Upper lobe of right lung (tissue), 1 donor: ENCODE measurements around the gene CPLANE2. TPM values are rescaled to one million over a fixed set of nuclear protein-coding genes. Genes with fewer than 3 reads are reported as not detected.

ENCODE experiments used
- ATAC-seq: fragments of 200-7000 bp; cut with Tn5 transposase; one replicate; pipeline ENCODE4 v1.9.1; 2020; ENCODE audit warnings: mild to moderate bottlenecking, moderate library complexity
- DNase-seq: peaks from one replicate; pipeline ENCODE4 v3.0.0-alpha.2; 2020
- H3K27ac ChIP-seq: fragments of 200-600 bp; one replicate; pipeline ENCODE4 v1.8.0; 2022
- H3K27me3 ChIP-seq: fragments of 200-600 bp; one replicate; pipeline ENCODE4 v1.8.0; 2022; ENCODE audit warnings: mild to moderate bottlenecking
- H3K36me3 ChIP-seq: fragments of 200-600 bp; one replicate; pipeline ENCODE4 v1.8.0; 2022
- H3K4me1 ChIP-seq: fragments of 200-600 bp; one replicate; pipeline ENCODE4 v1.8.0; 2022
- H3K4me3 ChIP-seq: fragments of 200-600 bp; one replicate; pipeline ENCODE4 v1.8.0; 2022; ENCODE audit warnings: mild to moderate bottlenecking
- H3K9me3 ChIP-seq: fragments of 200-600 bp; one replicate; pipeline ENCODE4 v1.8.0; 2022
- intact Hi-C: fragments of 100-400 bp; cut with DNase I; formaldehyde crosslinking; loops from one replicate; pipeline ENCODE4 v1.11.0; 2022
- total RNA-seq: library from RNA; stranded (reverse); fragmentation: NEBNext Ultra II Directional; extraction: Animal tissue kit (Norgen Biotek cat#: 25700); gene quantifications from one replicate; pipeline ENCODE4 v1.2.1, GENCODE V29; 2021
- TF ChIP-seq, protein P1 (sequence below): fragments of 200-600 bp; IDR thresholded peaks from one replicate; pipeline ENCODE4 v1.8.0; 2022; ENCODE audit warnings: antibody characterized with exemption
- donor health status: DM: no; HTN: yes; CAD: no; lungs with severe emphysema.

CPLANE2 gene
- total RNA-seq, 1 donor from 2014 or later = 11.7 TPM

DNA sequence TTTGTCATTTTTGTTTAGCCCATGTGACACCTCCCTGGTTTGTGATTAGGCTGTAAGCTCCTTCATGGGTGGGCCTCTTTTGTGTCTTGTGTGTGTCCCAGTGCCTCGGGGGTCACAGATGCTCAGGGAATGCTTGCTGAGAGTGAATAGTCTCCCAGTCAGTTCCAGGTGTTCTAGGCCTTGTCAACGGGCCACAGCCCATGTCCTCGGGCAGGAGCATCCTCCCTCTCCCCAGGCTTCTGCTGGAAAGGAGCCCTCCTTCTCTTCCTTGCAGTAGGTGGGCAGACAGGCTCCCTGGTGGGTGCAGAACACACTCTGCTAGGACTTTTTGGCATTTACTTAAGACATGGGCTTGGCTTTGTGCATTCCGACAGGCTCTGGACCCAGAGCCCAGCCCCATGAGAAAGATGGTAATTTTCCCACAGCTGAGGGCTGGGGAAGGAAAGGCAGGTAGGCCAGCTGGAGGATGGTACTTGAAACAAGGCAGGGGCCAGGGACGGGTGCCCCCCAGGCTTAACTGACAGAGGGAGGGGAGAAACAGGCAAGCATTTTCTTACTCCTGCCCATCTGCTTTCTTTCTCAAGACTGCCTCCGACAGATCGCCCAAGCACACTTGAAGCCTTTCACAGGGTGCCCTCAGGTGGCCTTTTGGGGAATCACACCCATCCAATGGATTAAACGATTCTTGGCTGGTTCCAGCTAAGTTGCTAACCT lies 7.1 kb upstream of the CPLANE2 start:
- Histone ChIP-seq H3K36me3 (peaks cover 7% of the 10 kb centered on the region), H3K4me1 (peaks cover 21% of the 10 kb centered on the region), H3K9me3 (no peaks in the 10 kb centered on the region), H3K4me3 (no peak overlapping the region), H3K27ac (no peak overlapping the region), H3K27me3 (no peaks in the 10 kb centered on the region)
- no peak for DNase-seq
- TF ChIP-seq, protein P1, sequence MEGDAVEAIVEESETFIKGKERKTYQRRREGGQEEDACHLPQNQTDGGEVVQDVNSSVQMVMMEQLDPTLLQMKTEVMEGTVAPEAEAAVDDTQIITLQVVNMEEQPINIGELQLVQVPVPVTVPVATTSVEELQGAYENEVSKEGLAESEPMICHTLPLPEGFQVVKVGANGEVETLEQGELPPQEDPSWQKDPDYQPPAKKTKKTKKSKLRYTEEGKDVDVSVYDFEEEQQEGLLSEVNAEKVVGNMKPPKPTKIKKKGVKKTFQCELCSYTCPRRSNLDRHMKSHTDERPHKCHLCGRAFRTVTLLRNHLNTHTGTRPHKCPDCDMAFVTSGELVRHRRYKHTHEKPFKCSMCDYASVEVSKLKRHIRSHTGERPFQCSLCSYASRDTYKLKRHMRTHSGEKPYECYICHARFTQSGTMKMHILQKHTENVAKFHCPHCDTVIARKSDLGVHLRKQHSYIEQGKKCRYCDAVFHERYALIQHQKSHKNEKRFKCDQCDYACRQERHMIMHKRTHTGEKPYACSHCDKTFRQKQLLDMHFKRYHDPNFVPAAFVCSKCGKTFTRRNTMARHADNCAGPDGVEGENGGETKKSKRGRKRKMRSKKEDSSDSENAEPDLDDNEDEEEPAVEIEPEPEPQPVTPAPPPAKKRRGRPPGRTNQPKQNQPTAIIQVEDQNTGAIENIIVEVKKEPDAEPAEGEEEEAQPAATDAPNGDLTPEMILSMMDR = peak; percentile 87
- intact Hi-C loops = no loop called here
- ATAC-seq = peak; percentile 84

DNA sequence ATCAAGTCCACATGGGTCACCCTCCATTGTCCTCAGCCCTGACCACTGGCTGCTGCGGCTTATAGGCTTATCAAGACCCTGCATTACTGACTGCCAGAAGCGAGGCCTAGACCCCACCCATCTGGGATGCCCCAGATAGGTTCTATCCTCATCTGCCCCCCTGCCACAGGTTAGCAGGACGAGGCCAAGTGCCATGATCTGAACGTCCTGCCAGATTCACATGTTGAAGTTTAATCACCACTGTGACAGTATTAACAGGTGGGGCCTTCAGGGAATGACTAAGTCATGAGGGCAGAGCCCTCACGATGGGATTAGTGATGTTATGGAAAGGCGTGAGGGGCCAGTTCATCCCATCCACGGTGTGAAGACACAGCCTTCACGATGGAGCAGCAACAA lies 6.2 kb upstream of the CPLANE2 start:
- Histone ChIP-seq H3K36me3 (peaks cover 7% of the 10 kb centered on the region), H3K9me3 (no peaks in the 10 kb centered on the region), H3K4me3 (no peak overlapping the region), H3K27me3 (no peaks in the 10 kb centered on the region), H3K27ac (no peak overlapping the region), H3K4me1 (peaks cover 12% of the 10 kb centered on the region)
- ATAC-seq = no peak
- no peak for DNase-seq
- intact Hi-C loops = no loop called here
- TF ChIP-seq, protein P1 = no peak

DNA sequence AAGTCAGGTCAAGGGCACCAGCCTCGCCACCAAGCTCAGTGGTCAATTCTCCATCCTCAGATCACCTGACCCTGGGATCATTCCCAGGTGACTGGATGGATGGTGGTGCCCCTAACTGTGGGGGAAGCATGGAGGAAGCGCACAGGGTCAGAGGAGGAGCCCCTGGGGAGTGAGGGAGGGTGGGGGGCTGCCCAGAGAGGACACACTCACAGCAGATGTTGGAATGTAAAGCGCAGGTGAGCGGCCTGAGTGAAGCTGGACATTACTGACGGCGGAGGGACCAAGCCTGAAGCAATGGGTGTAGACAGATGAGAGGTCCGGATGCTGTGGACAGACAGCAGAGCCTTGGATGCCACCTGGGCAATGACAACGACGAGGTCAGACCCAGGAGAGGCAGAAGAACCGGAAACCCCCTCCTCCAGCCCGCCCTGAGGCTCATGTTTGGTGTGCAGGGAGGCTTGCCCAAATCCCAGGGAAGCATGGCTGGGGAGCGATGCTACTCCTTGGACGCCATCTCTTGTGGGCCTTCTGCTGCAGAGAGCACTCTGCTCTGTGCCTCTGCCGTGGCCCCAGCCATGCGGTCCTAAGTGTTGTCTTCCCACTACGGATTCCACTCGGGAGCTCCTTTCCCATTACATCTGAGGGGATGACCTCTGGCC lies 5.7 kb upstream of the CPLANE2 start:
- Histone ChIP-seq H3K27ac (no peak overlapping the region), H3K4me1 (peaks cover 7% of the 10 kb centered on the region), H3K9me3 (no peaks in the 10 kb centered on the region), H3K36me3 (peaks cover 7% of the 10 kb centered on the region), H3K27me3 (no peaks in the 10 kb centered on the region), H3K4me3 (no peak overlapping the region)
- no peak for DNase-seq
- TF ChIP-seq, protein P1 = no peak
- intact Hi-C loops = no loop called here
- ATAC-seq = no peak

DNA sequence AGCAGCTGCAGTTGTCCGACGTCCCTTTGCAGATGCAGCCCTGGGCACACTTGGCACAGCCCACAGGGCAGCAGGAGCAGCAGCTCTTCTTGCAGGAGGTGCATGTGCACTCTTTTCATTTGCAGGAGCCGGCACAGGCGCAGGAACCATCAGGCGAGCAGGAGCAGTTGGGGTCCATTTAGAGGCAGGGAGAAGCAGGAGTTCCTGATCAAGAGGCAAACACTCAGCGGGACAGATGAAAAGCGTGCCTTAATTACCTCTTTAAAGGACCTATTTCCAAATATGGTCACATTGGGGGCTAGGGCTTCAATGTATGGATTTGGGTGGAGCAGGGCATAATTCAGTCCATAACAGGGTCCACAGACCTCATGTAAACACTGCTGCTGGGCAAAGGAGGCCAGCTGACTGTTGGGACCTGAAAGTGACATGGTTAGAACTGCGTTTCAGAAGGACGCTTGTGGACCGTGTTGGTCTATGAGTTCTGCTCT lies 4.3 kb upstream of the CPLANE2 start:
- TF ChIP-seq, protein P1 = no peak
- H3K4me1 ChIP-seq = peaks cover 8% of the 10 kb centered on the region
- H3K27me3 ChIP-seq = no peaks in the 10 kb centered on the region
- intact Hi-C loops = no loop called here
- no peak overlapping the region for H3K27ac ChIP-seq
- H3K36me3 ChIP-seq = no peaks in the 10 kb centered on the region
- ATAC-seq (no peak), DNase-seq (no peak)
- H3K4me3 ChIP-seq = no peak overlapping the region
- H3K9me3 ChIP-seq = no peaks in the 10 kb centered on the region

DNA sequence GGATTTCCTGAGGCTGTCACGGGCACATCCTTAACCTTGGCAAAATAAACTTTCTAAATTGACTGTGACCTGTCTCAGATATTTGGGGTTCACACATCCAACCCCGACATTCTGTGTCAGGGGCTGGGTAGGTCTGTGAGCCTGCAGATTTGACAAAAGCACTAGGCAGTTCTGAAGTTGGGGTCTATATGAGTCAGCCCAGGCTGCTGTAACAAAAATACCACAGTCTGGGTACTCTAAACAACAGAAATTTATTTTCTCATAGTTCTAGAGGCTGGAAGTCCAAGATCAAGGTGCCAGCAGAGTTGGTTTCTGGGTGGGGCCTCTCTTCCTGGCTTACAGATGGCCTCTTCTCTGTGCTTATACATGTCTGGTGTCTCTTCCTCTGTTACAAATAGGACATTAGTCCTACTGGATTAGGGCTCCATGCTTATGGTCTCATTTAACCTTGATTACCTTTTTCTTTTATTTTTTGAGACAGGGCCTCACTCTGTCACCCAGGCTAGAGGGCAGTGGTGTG lies 3.0 kb upstream of the CPLANE2 start:
- TF ChIP-seq, protein P1 = no peak

More for the DNA sequence above, 3.0 kb upstream of the CPLANE2 start:
- Histone ChIP-seq H3K9me3 (no peaks in the 10 kb centered on the region), H3K27me3 (no peaks in the 10 kb centered on the region), H3K4me3 (no peak overlapping the region), H3K36me3 (no peaks in the 10 kb centered on the region), H3K4me1 (peaks cover 14% of the 10 kb centered on the region), H3K27ac (no peak overlapping the region)
- ATAC-seq = no peak
- intact Hi-C loops = no loop called here
- DNase-seq = no peak
